Measurements from ENCODE around the gene ROR2. TPM values are rescaled to one million over a fixed set of nuclear protein-coding genes. Genes with fewer than 3 reads are reported as not detected.

ROR2 gene
- total and polyA plus RNA-seq, 2 of the 8 experiments (the other 6 are each of a cell fraction or from before 2014, with no cell fraction given), result 2.7 to 4.3 TPM

GRCh38 chr9:91781906-91782305, 168.1 kb downstream of the ROR2 start (continued):
- TF ChIP-seq HDAC2 (IDR thresholded peaks at IDR 0.05; ENCODE audit: borderline replicate concordance in 1 of 2, low read depth in 2 of 2, low read length in 2 of 2) (no peak), NANOG (IDR thresholded peaks at IDR 0.05; ENCODE audit: insufficient read depth, low read depth, low read length, poor library complexity, severe bottlenecking) (no peak)

Measured in H1 (cell line).